ENCODE data around the gene ZYG11A. TPM values are rescaled to one million over a fixed set of nuclear protein-coding genes. Genes with fewer than 3 reads are reported as not detected.

Gene ZYG11A
- total and polyA plus RNA-seq, 2 of the 8 experiments (the other 6 are each of a cell fraction or from before 2014, with no cell fraction given) = 0.89 to 2.6 TPM

GRCh38 chr1:52899445-52899894, 56.9 kb downstream of the ZYG11A start (continued):
- TF ChIP-seq MAX (IDR thresholded peaks at IDR 0.05) (no peak), TAF1 (IDR thresholded peaks at IDR 0.05; ENCODE audit: low read depth, low read length) (no peak), RBBP5 (IDR thresholded peaks at IDR 0.05; ENCODE audit: borderline replicate concordance, low read depth, low read length) (no peak), GTF2F1 (IDR thresholded peaks at IDR 0.05; ENCODE audit: borderline replicate concordance, low read depth, low read length) (no peak), EP300 (IDR thresholded peaks at IDR 0.05; ENCODE audit: borderline replicate concordance in 1 of 2, low read depth in 2 of 2, low read length in 2 of 2) (no peak), NRF1 (IDR thresholded peaks at IDR 0.05; ENCODE audit: low read depth, low read length) (no peak)
